H9 (cell line): ENCODE data around the gene SHISA4. TPM values are rescaled to one million over a fixed set of nuclear protein-coding genes. Genes with fewer than 3 reads are reported as not detected.

Experiments
- DNase-seq: peaks from one replicate; pipeline ENCODE4 v3.0.0-alpha.2; 2017
- H2AFZ ChIP-seq: one replicate; pipeline ENCODE4 v1.6.1; 2013; ENCODE audit warnings: mild to moderate bottlenecking, low read length, control low read depth, moderate library complexity
- H2AK5ac ChIP-seq: 2 replicates; pipeline ENCODE4 v1.6.1; 2013; ENCODE audit warnings: low read length, control low read depth, mixed read lengths; ENCODE audit not compliant: insufficient read length
- H2BK120ac ChIP-seq: one replicate; pipeline ENCODE4 v1.6.1; 2013; ENCODE audit warnings: low read depth, mild to moderate bottlenecking, low read length, control low read depth, inconsistent platforms; ENCODE audit not compliant: poor library complexity, severe bottlenecking
- H2BK12ac ChIP-seq: 2 replicates; pipeline ENCODE4 v1.6.1; 2013; ENCODE audit warnings: low read length, control low read depth, mixed read lengths, low read depth; ENCODE audit not compliant: insufficient read length
- H2BK15ac ChIP-seq: 2 replicates; pipeline ENCODE4 v1.6.1; 2013; ENCODE audit warnings: low read depth, low read length, control low read depth
- H2BK20ac ChIP-seq: one replicate; pipeline ENCODE4 v1.6.1; 2013; ENCODE audit warnings: low read depth, mild to moderate bottlenecking, low read length, control low read depth, inconsistent platforms; ENCODE audit not compliant: poor library complexity, severe bottlenecking
- H2BK5ac ChIP-seq: 2 replicates; pipeline ENCODE4 v1.6.1; 2013; ENCODE audit warnings: low read length, control low read depth, mixed read lengths; ENCODE audit not compliant: insufficient read length
- H3K14ac ChIP-seq: 2 replicates; pipeline ENCODE4 v1.6.1; 2013; ENCODE audit warnings: low read length, control low read depth; ENCODE audit not compliant: insufficient read depth
- H3K18ac ChIP-seq: 2 replicates; pipeline ENCODE4 v1.6.1; 2013; ENCODE audit warnings: low read depth, mild to moderate bottlenecking, mixed read lengths, low read length, control low read depth; ENCODE audit not compliant: insufficient read length
- H3K23ac ChIP-seq: 2 replicates; pipeline ENCODE4 v1.6.1; 2013; ENCODE audit warnings: low read length, control low read depth, mixed read lengths, low read depth; ENCODE audit not compliant: insufficient read length
- H3K23me2 ChIP-seq: 2 replicates; pipeline ENCODE4 v1.6.1; 2013; ENCODE audit warnings: low read depth, mild to moderate bottlenecking, mixed read lengths, low read length, control low read depth; ENCODE audit not compliant: insufficient read length, poor library complexity, severe bottlenecking
- H3K27ac ChIP-seq: 2 replicates; pipeline ENCODE4 v1.5.1; 2013; ENCODE audit warnings: low read length, control low read depth, mixed read lengths, low read depth; ENCODE audit not compliant: insufficient read length
- H3K27me3 ChIP-seq: 2 replicates; pipeline ENCODE4 v1.6.1; 2013; ENCODE audit warnings: low read length, control low read depth, inconsistent platforms; ENCODE audit not compliant: insufficient read depth
- H3K4ac ChIP-seq: 2 replicates; pipeline ENCODE4 v1.6.1; 2013; ENCODE audit warnings: low read depth, mild to moderate bottlenecking, control low read depth, inconsistent platforms, low read length, moderate library complexity
- H3K4me1 ChIP-seq: 2 replicates; pipeline ENCODE4 v1.6.1; 2013; ENCODE audit warnings: low read length, control low read depth, inconsistent platforms; ENCODE audit not compliant: insufficient read depth
- H3K4me2 ChIP-seq: 2 replicates; pipeline ENCODE4 v1.6.1; 2013; ENCODE audit warnings: low read length, control low read depth, mixed read lengths; ENCODE audit not compliant: insufficient read length, insufficient read depth
- H3K56ac ChIP-seq: 2 replicates; pipeline ENCODE4 v1.6.1; 2013; ENCODE audit warnings: low read depth, mild to moderate bottlenecking, mixed read lengths, low read length, control low read depth; ENCODE audit not compliant: insufficient read length
- H3K79me1 ChIP-seq: 2 replicates; pipeline ENCODE4 v1.6.1; 2013; ENCODE audit warnings: low read depth, mild to moderate bottlenecking, moderate library complexity, low read length, control low read depth, inconsistent platforms; ENCODE audit not compliant: insufficient read depth, poor library complexity, severe bottlenecking
- H3K79me2 ChIP-seq: 2 replicates; pipeline ENCODE4 v1.6.1; 2013; ENCODE audit warnings: low read length, control low read depth, inconsistent platforms; ENCODE audit not compliant: insufficient read depth
- H3K9ac ChIP-seq: 2 replicates; pipeline ENCODE4 v1.6.1; 2013; ENCODE audit warnings: low read length, control low read depth, mixed read lengths; ENCODE audit not compliant: insufficient read length; ENCODE audit errors: extremely low read depth
- H3K9me3 ChIP-seq: one replicate; pipeline ENCODE4 v1.6.1; 2013; ENCODE audit warnings: low read depth, low read length, inconsistent platforms; ENCODE audit not compliant: control insufficient read depth
- H3T11ph ChIP-seq: one replicate; pipeline ENCODE4 v1.6.1; 2013; ENCODE audit warnings: mild to moderate bottlenecking, low read length, control low read depth, inconsistent platforms
- H4K20me1 ChIP-seq: one replicate; pipeline ENCODE4 v1.6.1; 2013; ENCODE audit not compliant: control insufficient read depth, insufficient read length, insufficient read depth
- H4K5ac ChIP-seq: 2 replicates; pipeline ENCODE4 v1.6.1; 2013; ENCODE audit warnings: low read depth, mild to moderate bottlenecking, mixed read lengths, low read length, control low read depth; ENCODE audit not compliant: insufficient read length
- H4K8ac ChIP-seq: replicated peaks from 2 replicates; pipeline ENCODE4 v1.6.1; 2013; ENCODE audit warnings: low read length, control low read depth, mixed read lengths, low read depth; ENCODE audit not compliant: insufficient read length
- H4K91ac ChIP-seq: 2 replicates; pipeline ENCODE4 v1.6.1; 2013; ENCODE audit warnings: low read depth, mild to moderate bottlenecking, moderate library complexity, mixed read lengths, low read length, control low read depth; ENCODE audit not compliant: insufficient read length
- H3K27ac Mint-ChIP-seq, 3 experiments: 2 replicates in 2 of 3; 3 replicates in 1 of 3; pipeline ENCODE4 v1.8.0; 2020 to 2021; ENCODE audit warnings: mixed read lengths in 3 of 3, mild to moderate bottlenecking in 1 of 3, moderate library complexity in 1 of 3
- H3K27me3 Mint-ChIP-seq: 2 replicates; pipeline ENCODE4 v1.8.0; 2021; ENCODE audit warnings: low read depth, mild to moderate bottlenecking, moderate library complexity, mixed read lengths
- H3K36me3 Mint-ChIP-seq, 3 experiments: 2 replicates in 2 of 3; 3 replicates in 1 of 3; pipeline ENCODE4 v1.8.0; 2020 to 2021; ENCODE audit warnings: low read depth in 3 of 3, mixed read lengths in 3 of 3; ENCODE audit not compliant: insufficient read depth in 1 of 3
- H3K4me1 Mint-ChIP-seq, 2 experiments: 2 replicates each; pipeline ENCODE4 v1.8.0; 2020; ENCODE audit warnings: mixed read lengths in 2 of 2
- H3K4me3 Mint-ChIP-seq, 2 experiments: 2 replicates in 1 of 2; 3 replicates in 1 of 2; pipeline ENCODE4 v1.8.0; 2020 to 2021; ENCODE audit warnings: mild to moderate bottlenecking in 2 of 2, mixed read lengths in 2 of 2, moderate library complexity in 1 of 2
- H3K9me3 Mint-ChIP-seq, 2 experiments: 2 replicates in 1 of 2; 3 replicates in 1 of 2; pipeline ENCODE4 v1.8.0; 2020; ENCODE audit warnings: mild to moderate bottlenecking in 2 of 2, mixed read lengths in 2 of 2, moderate library complexity in 1 of 2
- WGBS: extraction: QIAGEN DNeasy Blood & Tissue Kit; methylation state at CpG from one replicate; pipeline ENCODE4 v1.1.7; 2013; ENCODE audit warnings: missing lambda C conversion rate, low lambda C conversion rate, mixed read lengths; ENCODE audit not compliant: insufficient read length; ENCODE audit errors: extremely low coverage; 5-methylcytosine and 5-hydroxymethylcytosine counted together
- total RNA-seq: library from RNA; stranded (reverse); gene quantifications from 2 replicates; pipeline ENCODE4 v1.2.1, GENCODE V29; 2021
- TF ChIP-seq, protein P1 (sequence below): fragments of 200-600 bp; sonication (generic); conservative IDR thresholded peaks from 3 replicates; pipeline ENCODE4 v1.8.0; 2021; ENCODE audit warnings: antibody characterized with exemption, mild to moderate bottlenecking

Gene SHISA4
- total RNA-seq, 1 experiment from 2014 or later = 6.3 TPM

DNA sequence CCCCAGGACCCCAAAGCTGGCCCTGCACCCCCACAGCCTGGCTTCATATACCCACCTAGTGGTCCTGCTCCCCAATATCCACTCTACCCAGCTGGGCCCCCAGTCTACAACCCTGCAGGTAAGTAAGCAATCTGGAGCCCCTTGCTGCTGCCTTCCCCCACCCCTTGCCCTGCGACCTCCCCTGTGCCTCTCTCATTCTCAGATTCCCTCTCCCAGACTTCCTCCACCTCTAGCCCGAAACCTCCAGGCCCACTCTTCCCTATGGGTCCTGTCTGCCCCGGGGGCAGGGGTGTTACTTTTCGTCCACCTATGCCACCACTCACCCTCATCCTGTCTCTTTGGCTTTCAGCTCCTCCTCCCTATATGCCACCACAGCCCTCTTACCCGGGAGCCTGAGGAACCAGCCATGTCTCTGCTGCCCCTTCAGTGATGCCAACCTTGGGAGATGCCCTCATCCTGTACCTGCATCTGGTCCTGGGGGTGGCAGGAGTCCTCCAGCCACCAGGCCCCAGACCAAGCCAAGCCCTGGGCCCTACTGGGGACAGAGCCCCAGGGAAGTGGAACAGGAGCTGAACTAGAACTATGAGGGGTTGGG lies 2.9 kb downstream of the SHISA4 start:
- no peak overlapping the region for H3K4ac ChIP-seq
- H3K27ac ChIP-seq = no peak overlapping the region
- no peak overlapping the region for H3T11ph ChIP-seq
- no peaks in the 10 kb centered on the region for H3K27me3 ChIP-seq
- no peak overlapping the region for H3K27ac Mint-ChIP-seq
- peaks cover 35 to 43% of the 10 kb centered on the region in 2 experiments for H3K4me1 Mint-ChIP-seq
- no peak for DNase-seq
- no peak overlapping the region for H2BK12ac ChIP-seq
- TF ChIP-seq, protein P1, sequence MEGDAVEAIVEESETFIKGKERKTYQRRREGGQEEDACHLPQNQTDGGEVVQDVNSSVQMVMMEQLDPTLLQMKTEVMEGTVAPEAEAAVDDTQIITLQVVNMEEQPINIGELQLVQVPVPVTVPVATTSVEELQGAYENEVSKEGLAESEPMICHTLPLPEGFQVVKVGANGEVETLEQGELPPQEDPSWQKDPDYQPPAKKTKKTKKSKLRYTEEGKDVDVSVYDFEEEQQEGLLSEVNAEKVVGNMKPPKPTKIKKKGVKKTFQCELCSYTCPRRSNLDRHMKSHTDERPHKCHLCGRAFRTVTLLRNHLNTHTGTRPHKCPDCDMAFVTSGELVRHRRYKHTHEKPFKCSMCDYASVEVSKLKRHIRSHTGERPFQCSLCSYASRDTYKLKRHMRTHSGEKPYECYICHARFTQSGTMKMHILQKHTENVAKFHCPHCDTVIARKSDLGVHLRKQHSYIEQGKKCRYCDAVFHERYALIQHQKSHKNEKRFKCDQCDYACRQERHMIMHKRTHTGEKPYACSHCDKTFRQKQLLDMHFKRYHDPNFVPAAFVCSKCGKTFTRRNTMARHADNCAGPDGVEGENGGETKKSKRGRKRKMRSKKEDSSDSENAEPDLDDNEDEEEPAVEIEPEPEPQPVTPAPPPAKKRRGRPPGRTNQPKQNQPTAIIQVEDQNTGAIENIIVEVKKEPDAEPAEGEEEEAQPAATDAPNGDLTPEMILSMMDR = no peak
- peaks cover 5% of the 10 kb centered on the region for H3K23me2 ChIP-seq
- WGBS = no CpG with 5 or more reads among the region's 5 CpGs
- no peaks in the 10 kb centered on the region for H3K79me2 ChIP-seq
- H3K79me1 ChIP-seq = no peaks in the 10 kb centered on the region
- H3K56ac ChIP-seq = no peak overlapping the region
- no peak overlapping the region for H2AFZ ChIP-seq
- no peak overlapping the region for H2BK15ac ChIP-seq
- peaks cover 15% of the 10 kb centered on the region for H3K27me3 Mint-ChIP-seq
- no peaks in the 10 kb centered on the region for H3K9me3 ChIP-seq
- H3K36me3 Mint-ChIP-seq = no peaks in the 10 kb centered on the region
- no peaks in the 10 kb centered on the region for H3K9me3 Mint-ChIP-seq
- H2BK20ac ChIP-seq = no peak overlapping the region
- H3K9ac ChIP-seq = no peak overlapping the region
- H4K5ac ChIP-seq = no peak overlapping the region
- H4K91ac ChIP-seq = no peak overlapping the region
- no peak overlapping the region for H2BK120ac ChIP-seq
- H3K4me3 Mint-ChIP-seq = no peak overlapping the region; a peak in 1 of 5 replicates
- no peak overlapping the region for H3K23ac ChIP-seq
- no peak overlapping the region for H3K14ac ChIP-seq
- H4K8ac ChIP-seq = no peak overlapping the region
- no peak overlapping the region for H2BK5ac ChIP-seq
- H3K4me1 ChIP-seq = peaks cover 5% of the 10 kb centered on the region; the same call in 1 of the 2 replicates
- H2AK5ac ChIP-seq = no peak overlapping the region
- no peak overlapping the region for H3K18ac ChIP-seq
- no peaks in the 10 kb centered on the region for H4K20me1 ChIP-seq
- no peak overlapping the region for H3K4me2 ChIP-seq
